Erythroblast (primary cell): ENCODE data around the gene STARD9.
A peak's percentile ranks its signal among the peaks of the same experiment; 100 is the strongest.
"Not testable (repeated sequence)": the region's sequence is repeated elsewhere in the genome, so short reads cannot be mapped to it uniquely, and the experiment has no call there.

ENCODE experiments used
- DNase-seq, 2 experiments: peaks; one replicate each; lab custom pipeline; 2025; lab: John Stamatoyannopoulos, UW
- GATA1 ChIP-seq: IDR thresholded peaks from 2 replicates; pipeline ENCODE4 v1.6.1; 2011; ENCODE audit warnings: low read depth, mild to moderate bottlenecking, control low read depth, low read length, moderate library complexity
- POLR2A ChIP-seq: IDR thresholded peaks from 2 replicates; pipeline ENCODE4 v1.6.1; 2011; ENCODE audit warnings: mild to moderate bottlenecking, low read length

Gene STARD9

DNA sequence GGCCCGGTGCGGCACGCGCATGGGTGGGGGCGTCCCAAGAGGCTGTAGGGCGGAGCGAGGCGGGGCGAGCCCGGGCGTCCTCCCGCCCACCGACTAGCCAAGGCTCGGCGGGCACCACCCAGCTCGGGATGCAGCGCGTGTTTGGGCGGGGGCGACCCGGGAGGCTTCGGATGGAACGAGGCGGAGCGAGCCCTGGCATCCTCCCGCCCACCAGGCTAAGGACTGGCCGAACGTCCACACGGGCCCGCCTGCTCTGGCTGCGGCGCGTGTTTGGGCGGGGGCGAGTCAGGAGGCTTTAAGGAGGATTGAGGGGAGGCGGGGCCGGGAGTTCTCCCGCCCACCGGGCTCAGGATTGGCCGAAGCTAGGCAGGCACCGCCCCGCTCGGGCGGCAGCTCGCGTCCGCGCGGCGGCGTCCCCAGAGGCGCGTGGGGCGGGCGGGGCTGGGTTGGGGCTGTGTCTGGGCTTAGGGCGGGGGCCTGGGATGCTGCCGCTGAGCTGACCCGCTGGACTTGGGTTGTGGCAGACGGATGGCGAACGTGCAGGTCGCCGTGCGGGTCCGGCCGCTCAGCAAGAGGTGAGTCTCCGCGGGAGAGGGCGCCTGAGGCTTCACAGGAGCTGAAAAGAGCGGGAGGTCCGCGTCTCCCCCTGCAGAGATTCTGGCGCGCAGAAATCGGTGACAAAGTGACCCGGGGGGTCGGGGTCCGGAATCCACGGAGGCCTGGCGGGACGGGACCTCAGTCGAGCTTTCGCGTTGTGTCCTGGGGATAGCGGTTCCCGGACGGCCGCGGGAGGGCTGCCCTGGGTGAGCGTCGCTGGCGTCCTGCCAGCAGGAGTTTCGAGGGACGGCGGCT lies at the start of gene STARD9:
Gene STARD9, plus strand, starts transcription at position 419 of the 852 bp plus-strand sequence. Its CDS starts 110 bp downstream, at position 529.
- peak; percentile 51 for TF ChIP-seq POLR2A
- TF ChIP-seq GATA1, result no peak

DNA sequence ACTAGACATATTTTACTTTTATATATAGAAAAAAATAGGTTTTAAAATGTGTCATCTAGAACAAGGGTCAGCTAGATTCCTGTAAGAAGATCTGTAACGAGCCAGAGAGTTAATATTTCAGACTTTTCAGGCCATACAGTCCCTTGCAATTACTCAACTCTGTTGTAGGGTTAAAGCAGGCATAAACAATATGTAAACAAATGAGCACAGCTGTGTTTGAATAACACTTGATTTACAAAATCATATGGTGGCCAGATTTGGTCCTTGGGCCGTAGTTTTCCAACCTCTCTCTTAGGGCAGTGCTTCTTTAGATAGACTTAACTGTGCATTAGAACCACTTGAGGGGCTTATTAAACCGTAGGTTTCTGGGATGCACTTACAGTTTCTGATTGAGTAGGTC lies 46.4 kb upstream of the STARD9 start:
- no peak for DNase-seq
- TF ChIP-seq GATA1 (no peak), POLR2A (no peak)

More for the DNA sequence above, at the start of gene STARD9:
- peak; percentile 98 to 99 for DNase-seq

DNA sequence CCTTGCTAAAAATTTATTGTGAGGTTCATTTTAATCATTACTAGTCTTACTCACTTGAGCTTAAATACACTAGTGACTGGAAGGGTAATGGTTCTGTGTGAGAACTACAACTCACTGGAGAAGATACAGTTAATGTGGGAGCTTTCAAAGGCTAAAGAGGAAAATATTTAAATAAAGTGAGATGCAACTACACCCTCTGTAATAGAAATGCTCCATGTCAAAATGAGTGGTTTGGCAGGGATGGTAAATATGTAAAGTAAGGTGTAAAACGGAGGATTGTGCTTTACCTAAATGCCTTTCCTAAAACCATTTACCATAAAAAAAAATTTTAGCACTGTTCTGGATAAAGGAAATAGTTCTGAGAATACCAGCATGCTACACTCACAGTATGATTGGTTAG lies 42.2 kb upstream of the STARD9 start:
- DNase-seq, result no peak
- no peak for TF ChIP-seq POLR2A
- TF ChIP-seq GATA1, result no peak

DNA sequence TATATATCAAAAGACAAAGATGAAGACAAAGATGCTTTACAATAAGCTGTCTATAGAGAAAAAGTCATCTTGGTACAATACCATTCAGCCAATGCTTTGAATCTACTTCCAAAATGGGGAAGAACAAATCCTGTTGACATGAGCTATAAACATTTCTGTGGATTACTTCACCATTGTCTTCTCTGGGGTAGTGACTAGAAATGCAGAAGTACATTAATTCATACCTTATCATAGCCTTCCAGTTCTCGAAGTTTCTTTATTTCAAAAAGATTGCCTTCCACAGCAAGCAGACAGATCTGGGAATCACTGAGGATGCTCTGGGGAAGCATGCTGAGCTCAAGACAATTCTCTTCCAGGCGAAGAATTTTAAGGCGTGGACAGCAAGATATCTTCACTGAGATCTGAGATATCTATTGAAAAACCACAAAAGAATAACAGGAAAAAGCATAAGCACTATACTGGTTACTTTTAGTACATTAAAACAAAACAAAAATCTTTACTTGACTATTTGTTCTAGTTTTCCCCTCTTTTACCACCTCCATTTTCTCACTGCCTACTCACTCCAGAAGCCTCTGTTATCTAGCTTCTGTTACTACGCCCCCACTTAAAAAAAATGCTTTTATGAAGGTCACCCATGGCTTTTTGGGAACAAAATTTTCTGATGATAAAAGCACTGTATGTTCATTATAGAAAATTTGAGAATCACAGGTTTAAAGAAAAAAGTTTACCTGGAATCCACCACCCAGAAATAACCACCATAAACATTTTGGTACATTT lies 30.4 kb upstream of the STARD9 start:
- DNase-seq, result no peak
- TF ChIP-seq GATA1 (no peak), POLR2A (no peak)

DNA sequence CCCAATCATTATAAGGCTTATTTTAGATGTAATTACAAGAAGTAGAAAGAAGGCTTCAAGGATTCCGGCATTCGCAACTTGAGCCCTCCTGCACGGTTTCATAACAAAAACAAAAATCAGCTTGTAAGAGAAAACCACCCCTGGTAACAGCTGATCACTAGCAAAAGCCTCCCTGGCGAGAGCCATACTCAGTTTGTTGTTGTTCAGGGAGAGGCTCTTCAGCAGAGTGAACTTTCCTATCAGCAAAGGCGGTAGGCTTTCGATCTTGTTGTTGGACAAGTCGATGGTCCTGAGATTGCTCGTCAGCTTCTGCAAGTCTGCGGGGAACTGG lies 27.5 kb upstream of the STARD9 start:
- TF ChIP-seq GATA1 (no peak), POLR2A (no peak)
- peak in 1 of 2 experiments; percentile 87 for DNase-seq

DNA sequence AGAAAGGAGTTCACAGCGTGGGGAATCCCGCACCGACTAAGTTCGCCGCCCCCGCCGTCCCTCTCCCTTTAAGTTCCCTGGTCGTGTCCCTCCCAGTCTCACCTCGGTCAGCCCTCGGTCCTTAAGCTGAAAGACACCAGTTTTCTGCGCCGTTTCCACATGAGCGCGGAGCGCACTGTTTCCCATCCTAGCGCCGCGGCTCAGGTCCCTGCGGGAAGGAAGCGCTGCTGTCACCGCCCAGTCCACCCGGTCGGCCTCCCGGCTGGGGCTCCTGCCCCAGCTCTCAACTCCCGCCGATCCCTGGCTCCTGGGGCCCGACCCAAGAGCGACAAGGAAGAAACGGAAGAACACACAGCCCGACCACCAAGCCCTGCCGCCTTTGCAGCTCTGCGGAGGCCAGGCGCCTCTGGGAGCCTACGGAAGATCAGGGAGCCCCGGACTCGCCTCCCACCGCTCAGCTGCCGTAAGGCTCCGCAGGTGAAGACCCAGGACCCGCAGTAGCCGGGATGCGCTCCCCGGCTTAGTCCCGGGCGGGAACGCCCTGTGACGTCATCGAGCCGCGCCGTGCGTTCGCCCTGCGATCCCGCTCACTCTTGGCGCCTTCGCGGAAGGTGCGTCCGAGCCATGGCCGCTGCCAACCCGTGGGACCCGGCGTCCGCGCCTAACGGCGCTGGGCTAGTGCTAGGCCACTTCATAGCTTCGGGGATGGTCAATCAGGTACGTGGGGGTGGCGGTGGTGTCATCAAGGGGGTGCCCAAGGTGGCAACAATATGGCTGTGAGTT lies 27.0 kb upstream of the STARD9 start, which contains the start of the genes HAUS2 and LRRC57:
Gene HAUS2, plus strand, starts transcription at position 590 of the 783 bp plus-strand sequence. Its CDS starts 35 bp downstream, at position 625.
Gene LRRC57, minus strand, starts transcription at position 545 of the 783 bp plus-strand sequence. Its CDS starts 359 bp downstream, at position 186.
- peak; percentile 92 to 95 for DNase-seq
- TF ChIP-seq GATA1 (no peak), POLR2A (peak; percentile 97)

DNA sequence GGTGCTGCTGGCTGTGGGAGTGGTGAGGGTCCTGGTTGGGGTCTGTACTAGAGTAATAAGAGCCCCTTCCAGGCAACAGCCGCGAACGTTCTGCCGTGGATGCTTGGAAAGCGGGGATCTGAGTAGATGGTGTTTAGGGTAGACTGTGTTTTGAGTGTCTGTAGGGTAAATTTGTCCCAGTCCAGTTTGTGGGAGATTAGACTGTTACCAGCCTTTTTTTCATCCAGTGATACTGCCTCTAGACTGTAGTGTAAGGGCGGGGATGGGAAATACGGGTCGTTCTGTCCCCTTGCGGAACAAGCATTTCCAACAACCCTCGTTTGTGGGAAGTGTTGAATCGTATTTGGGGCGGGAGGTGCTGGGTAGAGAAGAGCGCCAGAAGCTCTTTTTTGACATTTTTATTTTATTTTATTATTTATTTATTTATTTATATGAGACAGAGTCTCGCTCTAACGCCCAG lies 26.3 kb upstream of the STARD9 start:
- TF ChIP-seq GATA1 (no peak), POLR2A (no peak)

DNA sequence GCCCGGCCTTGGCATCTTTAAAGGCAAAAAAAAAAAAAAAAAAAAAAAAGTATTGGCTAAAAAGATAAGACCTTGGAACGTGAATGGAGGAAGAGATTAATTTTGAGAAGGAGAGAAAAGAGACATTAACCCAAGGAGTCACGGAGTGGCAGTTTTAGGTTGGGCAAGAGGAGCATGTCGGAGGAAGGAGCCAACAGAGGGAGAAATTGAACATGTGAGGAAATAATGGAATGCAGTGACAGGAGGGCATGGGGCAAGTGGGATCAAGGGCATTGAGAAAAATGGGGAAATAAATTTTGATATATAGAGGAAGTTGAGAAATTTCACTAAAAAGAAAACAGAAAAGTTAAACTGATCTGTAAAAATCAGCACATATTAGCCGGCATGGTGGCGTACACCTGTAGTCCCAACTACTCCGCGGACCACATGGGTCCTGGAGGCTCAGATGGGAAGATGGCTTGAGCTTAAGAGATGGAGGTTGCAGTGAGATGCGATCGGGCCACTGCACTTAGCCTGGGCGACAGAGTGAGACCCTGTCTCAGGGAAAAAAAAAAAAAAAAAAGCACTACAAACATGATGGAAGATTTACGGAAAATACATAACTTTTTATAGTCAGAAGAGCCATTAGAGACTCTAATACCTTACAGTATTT lies 25.5 kb upstream of the STARD9 start:
- peak; percentile 75 to 82 for DNase-seq
- TF ChIP-seq POLR2A (no peak), GATA1 (no peak)

More for the DNA sequence above, 26.3 kb upstream of the STARD9 start:
- peak; percentile 78 to 84 for DNase-seq

DNA sequence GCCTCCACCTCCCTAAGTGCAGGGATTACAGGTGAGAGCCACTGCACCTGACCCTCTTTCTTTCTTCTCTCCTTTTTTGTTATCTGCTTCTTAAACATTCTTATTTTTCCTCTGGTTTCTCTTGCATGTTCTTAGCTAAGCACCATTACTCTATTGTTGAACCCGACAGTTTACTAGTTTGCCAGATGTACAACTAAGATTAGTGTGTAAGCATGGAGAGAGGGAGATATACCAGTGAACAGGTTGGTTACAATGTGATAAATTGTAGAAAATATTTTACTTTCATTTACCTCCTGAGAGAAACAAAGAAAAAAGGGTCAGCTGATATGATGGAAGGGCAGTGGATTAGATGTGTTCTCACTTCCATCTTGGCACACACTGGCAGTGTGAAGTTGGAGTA lies 21.9 kb upstream of the STARD9 start:
- TF ChIP-seq POLR2A (no peak), GATA1 (no peak)
- DNase-seq, result peak; percentile 39 to 65

DNA sequence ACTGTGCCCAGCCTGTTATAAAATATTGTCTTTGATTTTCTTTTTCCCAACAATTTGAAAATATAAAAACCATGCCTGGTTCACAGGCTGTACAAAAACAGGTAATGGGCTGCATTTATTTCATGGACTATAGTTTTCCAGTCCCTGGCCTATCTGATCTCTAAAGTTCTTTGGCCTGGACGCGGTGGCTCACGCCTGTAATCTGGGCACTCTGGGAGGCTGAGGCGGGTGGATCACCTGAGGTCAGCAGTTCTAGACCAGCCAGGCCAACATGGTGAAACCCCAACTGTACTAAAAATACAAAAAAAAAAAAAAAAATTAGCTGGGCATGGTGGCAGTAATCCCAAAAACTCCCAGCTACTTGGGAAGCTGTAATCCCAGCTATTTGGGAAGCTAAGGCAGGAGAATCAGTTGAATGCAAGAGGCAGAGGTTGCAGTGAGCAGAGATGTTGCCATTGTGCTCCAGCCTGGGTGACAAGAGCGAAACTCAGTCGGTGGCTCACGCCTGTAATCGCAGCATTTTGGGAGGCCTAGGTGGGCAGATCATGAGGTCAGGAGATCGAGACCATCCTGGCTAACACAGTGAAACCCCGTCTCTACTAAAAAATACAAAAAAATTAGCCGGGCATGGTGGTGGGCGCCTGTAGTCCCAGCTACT lies 18.7 kb upstream of the STARD9 start:
- DNase-seq, result not testable (repeated sequence)

DNA sequence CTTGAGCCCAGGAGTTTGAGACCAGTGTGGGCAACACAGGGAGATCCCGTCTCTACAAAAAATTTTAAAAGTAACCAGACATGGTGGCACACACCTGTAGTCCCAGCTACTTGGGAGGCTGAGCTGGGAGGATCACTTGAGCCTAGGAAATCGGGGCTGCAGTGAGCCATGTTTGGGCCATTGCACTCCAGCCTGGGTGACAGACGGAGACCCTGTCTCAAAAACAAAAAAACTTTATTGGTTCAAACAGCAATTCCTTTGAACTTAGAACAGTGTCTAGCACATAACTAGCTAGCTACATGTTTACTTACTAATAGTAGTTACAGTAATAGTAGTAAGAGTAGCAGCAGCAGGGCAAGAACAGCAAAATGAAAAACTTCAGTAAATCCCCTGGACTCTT lies 16.7 kb upstream of the STARD9 start:
- TF ChIP-seq POLR2A, result no peak
- no peak for TF ChIP-seq GATA1
- DNase-seq, result no peak

DNA sequence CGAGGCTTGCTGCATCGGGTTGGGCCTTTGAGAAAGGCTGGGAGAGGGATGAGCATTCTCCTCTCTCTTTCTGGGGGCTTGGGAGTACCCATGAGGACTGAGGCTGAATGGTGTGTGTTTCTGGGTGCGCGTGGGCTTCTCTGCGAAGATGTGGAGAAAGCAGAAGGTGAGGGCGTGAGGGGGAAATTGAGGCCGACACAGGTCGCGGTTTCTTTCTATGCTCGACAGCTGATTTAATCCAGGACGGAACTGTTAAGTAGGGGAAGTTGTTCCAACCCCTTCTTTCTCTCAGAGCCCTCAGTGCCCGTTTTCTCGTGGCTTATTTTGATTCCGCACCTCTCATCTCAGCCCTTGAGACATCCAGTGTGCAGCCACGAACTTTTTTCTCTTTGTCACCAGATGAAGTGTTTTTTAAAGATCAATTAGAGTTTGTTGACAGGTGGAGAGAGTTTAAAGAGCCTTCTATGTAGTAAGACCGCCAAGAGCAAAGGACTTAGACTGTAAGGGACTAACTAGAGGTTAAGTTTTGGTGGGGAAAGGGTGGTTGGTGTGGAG lies 711 bp downstream of the STARD9 start:
- TF ChIP-seq POLR2A (no peak), GATA1 (no peak)
- DNase-seq, result no peak

DNA sequence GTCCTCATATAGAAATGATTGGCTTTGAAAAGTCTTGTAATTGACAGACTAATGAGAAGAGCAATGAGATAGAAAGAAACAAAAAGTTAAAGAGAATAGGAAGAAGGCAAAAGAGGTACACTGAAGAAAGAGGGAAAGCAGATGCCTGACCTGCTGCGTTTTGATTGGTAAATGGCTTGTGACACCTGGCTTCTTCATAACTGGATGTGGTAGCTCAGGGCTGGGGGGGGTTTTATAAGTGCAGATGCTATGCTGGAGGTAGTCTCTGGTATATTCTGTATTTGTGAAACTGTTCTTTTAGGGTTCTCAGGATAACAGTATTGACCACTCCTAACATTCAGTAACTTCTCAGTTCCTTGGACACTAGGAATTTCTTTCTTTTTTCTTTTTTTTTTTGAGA lies 1.4 kb downstream of the STARD9 start:
- TF ChIP-seq GATA1 (no peak), POLR2A (no peak)
- DNase-seq, result no peak
